ENCODE results near the gene TCF15.

DNA sequence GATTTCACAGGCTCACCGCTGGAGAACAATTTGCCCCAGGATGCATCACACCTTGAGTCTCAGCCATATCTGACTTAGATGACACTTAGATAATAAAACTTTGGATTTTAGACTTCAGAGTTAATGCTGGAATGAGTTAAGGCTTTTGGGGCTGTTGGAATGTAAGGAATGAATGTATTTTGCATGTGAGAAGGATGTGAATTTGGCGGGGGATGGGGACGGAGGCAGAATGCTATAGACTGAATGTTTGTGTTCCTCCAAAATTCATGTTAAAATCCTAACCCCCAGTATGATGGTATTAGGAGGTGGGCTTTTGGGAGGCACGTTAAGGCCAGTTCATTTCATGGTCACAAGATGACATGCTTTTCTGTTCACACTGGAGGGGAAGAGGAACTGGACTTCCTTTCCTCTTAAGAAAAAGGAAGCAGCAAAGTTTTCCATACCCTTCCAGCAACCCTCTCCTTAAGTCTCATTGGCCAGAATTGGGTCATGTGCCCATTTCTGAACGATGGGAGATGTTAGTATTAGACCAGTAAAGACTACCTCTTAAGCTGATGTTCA, 48.7 kb upstream of the TCF15 start:
- TF ChIP-seq, protein P1, sequence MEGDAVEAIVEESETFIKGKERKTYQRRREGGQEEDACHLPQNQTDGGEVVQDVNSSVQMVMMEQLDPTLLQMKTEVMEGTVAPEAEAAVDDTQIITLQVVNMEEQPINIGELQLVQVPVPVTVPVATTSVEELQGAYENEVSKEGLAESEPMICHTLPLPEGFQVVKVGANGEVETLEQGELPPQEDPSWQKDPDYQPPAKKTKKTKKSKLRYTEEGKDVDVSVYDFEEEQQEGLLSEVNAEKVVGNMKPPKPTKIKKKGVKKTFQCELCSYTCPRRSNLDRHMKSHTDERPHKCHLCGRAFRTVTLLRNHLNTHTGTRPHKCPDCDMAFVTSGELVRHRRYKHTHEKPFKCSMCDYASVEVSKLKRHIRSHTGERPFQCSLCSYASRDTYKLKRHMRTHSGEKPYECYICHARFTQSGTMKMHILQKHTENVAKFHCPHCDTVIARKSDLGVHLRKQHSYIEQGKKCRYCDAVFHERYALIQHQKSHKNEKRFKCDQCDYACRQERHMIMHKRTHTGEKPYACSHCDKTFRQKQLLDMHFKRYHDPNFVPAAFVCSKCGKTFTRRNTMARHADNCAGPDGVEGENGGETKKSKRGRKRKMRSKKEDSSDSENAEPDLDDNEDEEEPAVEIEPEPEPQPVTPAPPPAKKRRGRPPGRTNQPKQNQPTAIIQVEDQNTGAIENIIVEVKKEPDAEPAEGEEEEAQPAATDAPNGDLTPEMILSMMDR (IDR thresholded peaks at IDR 0.05): no peak
- TF ChIP-seq POLR2AphosphoS5 (IDR thresholded peaks at IDR 0.05): no peak
